GM21576 (cell line): ENCODE results near the gene WBP2.

Experiments
- ATAC-seq: cut with Tn5 transposase; IDR thresholded peaks from one replicate; pipeline ENCODE4 v1.9.1; 2021; ENCODE audit warnings: mild to moderate bottlenecking, moderate library complexity; ENCODE audit not compliant: unreplicated experiment

Gene WBP2

GRCh38 chr17:75846692-75847613 is 8.2 kb downstream of the WBP2 start:
- ATAC-seq, result no peak

- ATAC-seq, result no peak
These were observed 9.0 kb downstream of the WBP2 start for GRCh38 chr17:75845933-75846691.

GRCh38 chr17:75845058-75845711 is 9.9 kb downstream of the WBP2 start:
- ATAC-seq, result peak; percentile 67

GRCh38 chr17:75844530-75845057 is 10.5 kb downstream of the WBP2 start:
- no peak for ATAC-seq

GRCh38 chr17:75843577-75844529 is 11.3 kb downstream of the WBP2 start, which contains the start of gene UNC13D:
TSS of gene UNC13D (minus strand) at chr17:75844404. CDS start at chr17:75844337, 67 bp downstream.
- no peak for ATAC-seq

GRCh38 chr17:75842963-75843576 is 12.1 kb downstream of the WBP2 start:
- ATAC-seq, result no peak

- ATAC-seq, result no peak
These were observed 12.7 kb downstream of the WBP2 start for GRCh38 chr17:75842411-75842810.

GRCh38 chr17:75840799-75841164 is 14.4 kb downstream of the WBP2 start:
- no peak for ATAC-seq

GRCh38 chr17:75839942-75840798 is 15.0 kb downstream of the WBP2 start:
- no peak for ATAC-seq

GRCh38 chr17:75838410-75838809 is 16.7 kb downstream of the WBP2 start:
- no peak for ATAC-seq

GRCh38 chr17:75837899-75838298 is 17.2 kb downstream of the WBP2 start:
- ATAC-seq, result no peak

GRCh38 chr17:75836605-75837004 is 18.5 kb downstream of the WBP2 start:
- ATAC-seq, result no peak

- ATAC-seq, result no peak
These were observed 19.5 kb downstream of the WBP2 start for GRCh38 chr17:75835654-75835987.

- ATAC-seq, result no peak
These were observed 20.0 kb downstream of the WBP2 start for GRCh38 chr17:75834928-75835653.

GRCh38 chr17:75834279-75834920 is 20.7 kb downstream of the WBP2 start:
- ATAC-seq, result no peak

- no peak for ATAC-seq
These were observed 22.3 kb downstream of the WBP2 start for GRCh38 chr17:75832652-75833400.

GRCh38 chr17:75832164-75832651 is 22.9 kb downstream of the WBP2 start:
- ATAC-seq, result no peak
